KBM-7 (cell line): ENCODE measurements around the gene C2orf81.
A peak's percentile ranks its signal among the peaks of the same experiment; 100 is the strongest.
"Not testable (repeated sequence)": the region's sequence is repeated elsewhere in the genome, so short reads cannot be mapped to it uniquely, and the experiment has no call there.

ENCODE experiments used
- DNase-seq: peaks from one replicate; pipeline ENCODE4 v3.0.0-alpha.2; 2015
- in situ Hi-C: fragments of 300-500 bp; cut with MboI; formaldehyde crosslinking; loops from 2 replicates; pipeline ENCODE4 v1.14.3; 2020; ENCODE audit warnings: low sequenced_read_pairs, low pct_unique_long_range_greater_than_20kb, mixed read lengths

Gene C2orf81

DNA sequence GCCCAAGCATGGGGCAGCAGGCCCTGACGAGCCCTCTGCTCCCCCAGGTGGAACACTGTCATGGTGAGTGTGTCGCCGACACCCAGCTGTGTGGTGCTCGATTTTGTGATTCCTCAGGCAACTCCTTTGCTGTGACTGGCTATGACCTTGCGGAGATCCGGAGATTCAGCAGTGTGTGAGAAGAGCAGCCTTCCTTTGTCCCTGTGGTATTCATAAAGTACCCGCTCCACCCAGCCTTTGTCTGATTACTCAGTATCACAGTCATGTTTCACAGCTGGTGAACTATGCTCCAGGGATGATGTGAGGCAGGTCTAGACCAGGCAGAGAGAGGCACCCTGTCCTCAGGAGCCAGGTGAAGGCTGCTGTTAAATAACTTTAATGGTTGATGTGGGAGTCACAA lies 4.1 kb upstream of the C2orf81 start:
- DNase-seq: no peak
- in situ Hi-C loops: no loop called here

DNA sequence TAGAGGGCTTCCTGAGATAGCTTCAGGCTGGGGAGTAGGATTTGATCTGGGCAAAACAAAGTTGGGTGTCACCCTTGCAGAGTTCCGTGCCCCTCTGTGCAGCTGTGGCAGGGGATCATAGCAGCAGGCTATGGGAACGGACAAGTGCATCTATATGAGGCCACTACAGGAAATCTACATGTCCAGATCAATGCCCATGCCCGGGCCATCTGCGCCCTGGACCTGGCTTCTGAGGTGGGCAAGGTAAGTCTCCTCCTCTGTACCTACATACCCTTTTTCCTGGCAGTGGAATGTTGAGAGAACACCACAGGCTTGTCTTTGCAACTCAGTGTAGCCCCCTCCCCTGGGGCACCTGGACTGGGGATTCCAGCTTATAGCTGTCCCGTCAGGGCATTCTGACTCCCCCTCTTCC lies 3.6 kb upstream of the C2orf81 start:
- no peak for DNase-seq
- in situ Hi-C loops: no loop called here

DNA sequence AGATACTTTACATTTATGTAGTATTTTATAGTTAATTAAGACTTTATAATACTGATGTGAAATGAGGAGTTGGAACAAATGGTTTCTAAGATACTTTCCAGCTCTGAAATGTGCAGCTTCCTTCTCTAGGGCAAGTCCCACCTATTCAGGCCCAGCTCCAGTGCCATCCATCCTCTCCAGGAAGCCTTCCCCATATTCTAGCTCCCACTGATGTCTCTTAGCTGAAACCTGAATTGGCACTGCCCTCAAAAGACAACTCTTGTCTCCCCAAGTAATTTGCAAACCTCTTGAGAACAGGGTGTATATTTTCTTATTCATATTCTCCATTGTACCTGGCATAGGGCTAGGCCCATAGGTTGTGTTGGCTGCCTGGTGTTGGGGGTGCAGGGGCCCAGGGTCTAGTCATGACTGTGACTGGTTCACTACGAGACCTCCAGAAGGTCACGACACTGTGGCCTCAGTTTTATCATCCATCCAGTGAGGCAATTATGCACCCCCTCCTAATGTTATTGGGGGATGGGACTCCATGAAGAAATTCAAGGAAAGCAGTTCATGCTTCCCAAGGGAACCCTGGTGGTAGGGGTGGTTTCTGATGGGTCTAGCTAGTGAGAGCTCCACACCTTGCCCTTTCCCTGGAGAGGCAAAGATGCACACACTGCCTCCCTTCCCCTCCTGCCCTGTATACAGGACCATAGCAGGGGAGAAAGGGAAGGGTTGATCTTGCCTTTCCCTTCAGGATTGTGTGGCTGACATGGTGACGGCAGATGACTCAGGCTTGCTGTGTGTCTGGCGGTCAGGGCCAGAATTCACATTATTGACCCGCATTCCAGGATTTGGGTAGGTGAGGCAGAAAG lies 2.9 kb upstream of the C2orf81 start:
- DNase-seq: no peak
- in situ Hi-C loops: no loop called here

DNA sequence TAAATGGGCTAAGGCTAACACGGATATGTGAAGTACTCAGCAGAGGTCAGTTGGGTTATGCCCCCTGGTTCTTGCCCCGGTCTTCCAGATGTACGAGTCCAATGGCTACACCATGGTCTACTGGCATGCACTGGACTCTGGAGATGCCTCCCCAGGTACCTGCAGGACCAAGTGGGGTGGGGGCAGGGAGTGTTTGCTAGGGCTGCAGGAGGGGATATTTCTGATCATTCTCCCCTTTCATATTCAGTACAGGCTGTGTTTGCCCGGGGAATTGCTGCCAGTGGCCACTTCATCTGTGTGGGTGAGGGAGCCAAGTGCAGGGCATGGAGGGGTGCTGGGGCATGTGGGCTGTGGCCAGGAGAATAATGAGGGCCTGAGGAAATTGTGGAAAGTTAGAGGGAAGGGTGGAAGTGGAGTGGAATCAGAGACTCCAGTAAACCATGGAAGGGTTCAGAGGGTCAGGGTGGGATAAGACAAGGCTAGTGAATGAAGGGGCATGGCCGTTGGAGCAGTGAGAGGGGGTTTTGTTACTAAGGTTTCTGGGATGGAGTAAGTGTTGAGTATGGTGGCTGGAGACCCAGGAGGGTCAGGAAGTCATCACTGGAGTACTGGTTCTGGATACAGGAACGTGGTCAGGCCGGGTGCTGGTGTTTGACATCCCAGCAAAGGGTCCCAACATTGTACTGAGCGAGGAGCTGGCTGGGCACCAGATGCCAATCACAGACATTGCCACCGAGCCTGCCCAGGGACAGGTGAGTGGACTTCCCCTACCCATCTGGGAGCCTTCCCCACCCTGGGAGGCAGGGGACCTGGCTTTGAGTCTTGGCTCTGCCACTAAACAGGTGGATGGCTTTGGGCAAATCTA lies 2.0 kb upstream of the C2orf81 start:
- in situ Hi-C loops: no loop called here
- no peak for DNase-seq

DNA sequence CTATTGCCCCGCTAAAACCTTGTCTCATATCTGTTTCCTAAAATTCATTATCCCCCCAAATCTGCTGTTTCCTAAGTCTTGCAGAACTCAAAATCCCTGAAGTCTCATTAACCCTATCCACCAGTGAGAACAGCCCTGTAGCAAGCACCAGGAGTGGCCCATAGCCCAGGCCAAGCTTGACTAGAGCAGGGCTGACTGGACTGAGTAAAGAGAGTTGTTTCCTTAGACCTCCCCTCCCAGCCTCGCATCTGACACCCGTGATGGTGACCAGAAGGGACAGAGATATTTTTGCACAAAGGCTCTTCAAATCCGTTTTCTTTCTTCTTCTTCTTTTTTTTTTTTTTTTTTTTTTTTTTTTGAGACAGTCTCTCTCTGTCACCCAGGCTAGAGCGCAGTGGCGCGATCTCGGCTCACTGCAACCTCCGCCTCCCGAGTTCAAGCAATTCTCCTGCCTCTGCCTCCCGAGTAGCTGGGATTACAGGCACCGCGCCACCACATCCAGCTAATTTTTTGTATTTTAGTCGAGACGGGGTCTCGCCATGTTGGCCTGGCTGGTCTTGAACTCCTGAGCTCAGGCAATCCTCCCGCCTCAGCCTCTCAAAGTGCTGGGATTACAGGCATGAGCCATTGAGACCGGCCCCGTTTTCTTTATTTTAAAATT lies 846 bp downstream of the C2orf81 start:
- in situ Hi-C loops, DNase-seq: not testable (repeated sequence)

DNA sequence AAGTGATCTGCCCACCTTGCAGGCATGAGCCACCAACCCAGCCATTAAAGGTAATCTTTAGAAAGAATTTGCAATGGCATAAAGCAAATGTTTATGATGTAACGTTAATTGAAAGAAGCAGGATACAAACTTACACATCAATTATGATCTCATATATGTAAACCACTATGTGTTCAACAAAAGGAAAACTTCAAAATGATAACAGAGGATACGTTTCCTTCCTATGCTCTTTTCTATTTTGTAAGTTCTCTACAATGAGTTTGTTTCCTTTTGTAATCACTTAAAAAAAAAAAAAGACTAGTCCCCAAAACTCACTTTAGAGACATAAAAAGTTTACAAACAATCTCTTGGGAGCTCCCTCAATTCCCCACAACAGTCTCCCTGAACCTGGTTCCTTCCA lies 1.4 kb downstream of the C2orf81 start:
- in situ Hi-C loops: no loop called here
- DNase-seq: no peak

DNA sequence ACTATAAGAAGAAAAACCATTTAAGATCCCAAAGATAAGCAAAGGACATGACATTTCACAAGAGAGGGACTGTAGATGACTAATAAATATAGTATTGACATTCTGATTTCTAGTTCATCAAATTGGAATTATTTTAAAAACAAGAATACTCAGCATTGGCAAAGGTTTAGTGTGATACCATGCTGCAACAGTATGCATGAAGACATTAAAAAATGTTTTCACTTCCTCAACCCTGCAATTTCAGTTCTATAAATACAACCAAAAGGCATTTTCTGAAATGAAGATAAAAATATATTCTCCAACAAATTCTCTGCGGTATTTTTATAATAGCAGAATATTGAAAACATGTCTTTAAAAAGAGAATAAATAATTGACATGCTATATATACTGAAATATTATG lies 2.1 kb downstream of the C2orf81 start:
- in situ Hi-C loops: no loop called here

DNA sequence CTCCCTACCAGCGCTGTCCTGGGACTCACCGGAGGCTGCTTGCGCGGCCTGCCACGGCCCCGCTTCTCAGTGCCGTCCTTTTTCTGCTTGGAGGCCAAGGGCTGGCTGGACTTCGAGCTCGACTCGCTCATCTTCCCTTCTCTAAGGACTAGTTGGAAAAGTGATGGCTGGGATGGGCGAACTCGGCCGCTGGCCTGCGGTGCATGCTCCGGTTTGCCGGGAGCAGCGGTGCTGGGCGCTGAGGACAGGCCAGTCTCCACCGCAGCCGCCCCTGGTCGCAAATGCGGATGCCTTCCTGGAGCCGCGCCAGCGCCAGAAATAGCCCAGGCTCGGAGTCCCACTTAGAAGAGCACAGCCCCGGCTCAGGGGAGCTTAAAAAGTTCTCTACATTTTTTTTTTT lies 3.1 kb downstream of the C2orf81 start:
- in situ Hi-C loops: no loop called here
- DNase-seq: no peak

More for the DNA sequence above, 2.1 kb downstream of the C2orf81 start:
- no peak for DNase-seq

DNA sequence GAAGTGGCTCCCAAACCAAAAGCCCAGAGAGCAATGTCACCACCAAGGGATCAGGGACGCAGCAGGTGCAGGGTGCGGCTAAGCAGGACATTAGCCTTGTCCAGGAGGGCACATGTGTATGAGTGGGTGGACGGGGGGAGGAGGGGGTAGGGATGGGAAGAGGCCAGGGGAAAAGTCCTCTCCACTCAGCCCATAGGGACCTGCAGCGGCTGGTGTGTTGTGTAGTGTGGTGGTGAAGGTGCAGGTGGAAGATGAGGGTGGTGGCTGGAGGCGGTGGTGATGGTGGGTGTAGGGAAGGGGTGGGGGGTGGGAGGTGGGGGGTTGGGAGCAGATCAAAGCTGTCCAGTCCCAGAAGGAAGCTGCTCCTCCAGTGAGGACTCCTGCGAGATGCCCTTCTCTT lies 3.7 kb downstream of the C2orf81 start:
- in situ Hi-C loops: no loop called here
- DNase-seq: no peak

DNA sequence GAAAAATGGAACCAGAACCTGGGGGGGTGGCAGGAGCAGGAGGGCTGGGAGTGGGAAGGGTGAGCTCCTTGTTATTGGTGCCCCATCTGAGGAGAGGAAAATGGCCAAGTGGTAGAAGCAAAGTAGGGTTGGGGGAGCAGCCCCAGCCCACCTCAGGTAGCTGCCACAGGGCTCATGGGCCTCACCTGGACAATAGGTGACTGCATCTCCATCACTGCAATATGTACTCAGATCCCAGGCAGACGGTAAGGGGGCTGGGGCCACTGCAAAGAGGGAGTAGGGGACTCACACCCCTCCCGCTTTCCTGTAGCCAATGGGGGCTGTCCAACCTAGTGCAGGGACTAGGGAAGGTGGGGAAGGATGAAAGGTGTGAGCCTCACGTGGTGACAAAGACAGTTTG lies 4.2 kb downstream of the C2orf81 start:
- DNase-seq: no peak
- in situ Hi-C loops: no loop called here

DNA sequence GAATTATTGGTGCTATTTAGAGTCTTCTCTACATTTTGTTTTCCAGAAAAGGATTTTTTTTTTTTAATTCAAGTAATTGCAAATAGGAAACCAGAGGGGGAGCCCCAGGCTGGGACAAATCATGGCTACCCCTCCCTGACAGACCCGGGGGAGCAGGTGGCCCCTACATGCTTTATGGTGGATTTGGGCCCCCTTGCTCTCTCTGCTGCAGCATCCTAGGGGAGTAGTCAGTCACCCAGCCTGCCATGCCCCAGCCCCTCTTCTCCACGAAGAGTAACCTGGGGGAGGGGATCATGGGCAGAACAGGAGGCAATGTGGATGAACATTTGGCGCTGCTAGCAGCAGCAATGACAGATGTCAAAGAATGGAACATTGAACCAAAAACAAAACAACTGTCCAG lies 4.6 kb downstream of the C2orf81 start:
- in situ Hi-C loops: no loop called here
- no peak for DNase-seq

DNA sequence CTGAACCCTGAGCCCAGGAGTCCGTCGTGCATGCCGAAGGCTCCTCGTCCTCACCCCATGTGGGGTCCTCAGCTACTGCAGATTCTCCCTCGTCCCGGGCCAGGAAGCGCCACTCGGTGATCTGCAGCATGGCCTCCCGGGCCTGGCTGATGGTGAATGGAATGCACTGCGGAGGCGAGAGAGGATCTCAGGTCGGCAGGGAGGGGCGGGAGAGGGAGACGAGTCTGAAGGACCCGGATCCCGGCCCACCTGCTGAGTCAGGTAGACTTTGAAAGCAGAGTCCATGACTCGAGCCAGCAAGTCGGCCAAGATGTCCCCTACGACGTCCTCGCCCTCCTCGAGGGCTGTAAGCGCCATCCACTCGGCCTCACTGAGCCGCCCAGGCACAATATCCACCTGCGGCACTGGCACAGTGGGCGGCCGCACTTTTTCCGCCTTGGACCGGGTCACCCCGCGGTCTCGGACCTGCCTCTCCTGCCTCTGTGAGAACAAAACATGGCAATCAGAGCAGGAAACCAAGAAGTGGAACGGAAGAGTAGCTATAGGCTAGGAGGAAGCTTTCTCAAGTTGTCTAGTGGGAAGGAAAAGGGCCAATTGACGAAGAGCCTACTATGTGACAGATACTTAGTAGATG lies 5.5 kb downstream of the C2orf81 start:
- in situ Hi-C loops: no loop called here
- no peak for DNase-seq

DNA sequence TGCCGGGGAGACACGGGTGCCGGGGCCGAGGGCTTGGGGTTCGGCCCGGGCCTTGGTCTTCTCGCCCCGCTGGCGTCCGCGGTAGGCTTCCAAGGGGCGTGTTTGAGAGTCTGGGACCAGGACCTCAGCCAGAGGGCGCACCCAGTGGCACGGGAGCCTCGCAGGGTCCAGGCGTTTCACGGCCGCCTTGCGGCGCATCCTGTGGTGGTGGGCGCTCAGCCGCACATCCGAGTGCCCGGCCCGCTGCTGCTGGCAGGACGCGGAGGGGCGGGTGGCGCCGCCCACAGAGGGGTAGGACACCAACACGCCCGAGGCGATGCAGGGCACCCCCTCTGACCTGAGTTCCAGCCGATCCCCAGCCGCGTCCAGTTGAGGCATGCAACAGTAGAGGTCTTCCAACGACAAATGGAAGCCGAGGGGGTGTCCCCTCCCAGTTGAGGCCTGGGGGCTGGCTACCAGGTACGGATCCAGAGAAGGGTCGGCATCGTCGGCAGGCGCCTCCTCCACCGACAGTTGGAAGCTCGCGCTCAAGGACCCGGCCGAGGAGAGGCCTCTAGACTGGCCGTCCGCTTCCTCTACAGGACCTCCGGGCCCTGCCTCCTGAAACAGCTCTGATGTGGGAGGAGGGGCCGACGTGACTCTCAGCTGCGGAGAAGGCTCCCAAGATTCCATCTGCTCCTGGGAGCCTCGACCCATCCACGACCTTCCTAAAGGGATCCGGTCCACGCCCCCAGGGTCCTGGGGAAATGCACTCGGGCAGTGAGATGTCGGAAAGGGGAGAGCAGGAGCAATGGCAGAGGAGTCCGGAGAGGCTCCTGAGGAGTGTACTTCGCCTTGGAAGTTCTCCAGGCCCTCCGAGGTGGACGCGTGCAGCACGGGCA lies 6.3 kb downstream of the C2orf81 start:
- no peak for DNase-seq
- in situ Hi-C loops: no loop called here

DNA sequence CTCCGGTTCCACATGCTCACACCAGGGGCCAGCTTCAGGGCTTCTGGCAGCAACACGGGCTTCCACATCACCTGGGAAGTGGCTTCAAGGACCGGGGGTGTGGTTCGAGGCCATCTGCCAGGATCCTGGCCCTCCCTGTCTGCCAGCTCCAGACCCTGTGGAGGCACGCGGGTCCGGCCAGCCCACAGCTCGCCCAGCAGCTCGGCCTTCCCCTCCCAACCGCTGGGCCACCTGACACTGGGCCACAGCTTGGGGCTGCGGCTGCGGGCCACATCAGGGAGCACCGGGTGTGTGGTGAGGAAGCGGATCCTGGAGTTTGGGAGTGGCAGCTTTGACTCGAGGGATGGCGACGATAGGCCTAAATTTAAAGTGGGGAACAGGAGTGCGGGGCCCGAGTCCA lies 7.0 kb downstream of the C2orf81 start:
- no peak for DNase-seq
- in situ Hi-C loops: no loop called here

DNA sequence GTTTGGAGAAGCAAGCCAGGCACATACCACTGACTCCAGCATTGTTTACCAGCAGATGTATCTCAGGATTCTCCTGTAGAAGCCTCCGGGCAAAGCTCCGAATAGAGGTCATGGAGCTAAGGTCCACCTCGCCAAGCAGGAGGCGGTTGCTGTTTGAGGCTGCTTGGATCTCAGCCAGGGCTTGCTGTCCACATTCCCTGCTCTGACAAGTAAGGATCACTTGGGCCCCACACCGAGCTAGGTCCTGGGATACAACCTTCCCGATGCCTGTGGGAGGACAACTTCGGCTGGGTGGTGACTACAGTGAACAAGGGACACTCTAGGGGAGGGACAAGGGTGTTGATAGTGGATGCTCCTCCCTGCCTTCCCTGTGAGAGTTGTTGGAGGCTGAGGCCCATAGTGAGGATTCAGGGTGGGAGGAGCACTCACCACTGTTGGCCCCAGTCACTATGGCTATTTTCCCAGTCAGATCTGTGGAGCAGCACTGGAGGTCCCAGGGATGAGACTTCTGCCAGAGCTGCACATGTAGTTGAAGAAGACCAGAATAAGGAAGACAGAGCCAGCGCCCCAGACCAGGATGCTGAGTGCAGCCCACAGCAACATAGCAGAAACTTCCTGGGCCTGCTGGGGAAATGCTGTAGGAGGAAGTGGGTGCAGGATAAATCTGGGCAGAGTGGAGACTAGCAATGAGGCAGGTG lies 8.3 kb downstream of the C2orf81 start:
- in situ Hi-C loops: no loop called here
- peak; percentile 33 for DNase-seq

DNA sequence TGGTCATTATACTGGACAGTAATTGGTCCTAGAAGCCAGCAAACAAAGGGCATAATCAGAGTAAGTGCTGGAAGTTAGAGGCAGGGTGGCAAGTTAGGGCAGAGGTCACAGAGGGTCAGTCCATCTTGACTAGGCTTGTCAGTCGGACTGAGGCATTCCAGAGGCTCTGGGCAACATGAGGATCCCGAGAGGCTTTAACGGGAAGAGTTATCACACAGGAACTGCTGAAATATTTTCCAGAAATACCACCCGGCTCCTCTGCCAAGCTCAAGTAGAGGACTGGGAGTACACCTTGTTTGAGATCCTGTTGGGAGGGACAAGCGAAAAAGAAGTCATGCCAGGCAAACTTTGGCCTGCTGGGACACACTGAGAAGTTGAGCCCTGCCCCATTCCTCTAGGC lies 13.7 kb downstream of the C2orf81 start:
- in situ Hi-C loops: no loop called here
- no peak for DNase-seq

DNA sequence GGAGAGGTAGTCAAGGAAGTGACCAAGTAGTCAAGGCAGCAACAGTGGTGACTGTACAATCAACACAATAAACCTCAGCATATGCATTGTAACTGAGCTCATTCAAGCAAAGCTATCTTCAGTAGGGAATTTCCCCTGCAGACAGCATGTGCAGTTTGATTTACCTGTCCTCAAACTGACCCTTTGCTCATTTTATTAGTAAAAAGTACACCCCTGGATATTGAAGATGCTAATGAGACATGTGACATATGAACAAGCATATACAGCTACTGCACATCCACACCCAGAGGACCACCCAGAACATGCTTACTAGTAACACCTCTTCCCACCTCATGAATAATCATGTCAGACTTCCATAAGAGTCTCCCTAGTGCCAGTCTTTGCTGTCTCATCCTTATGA lies 15.4 kb downstream of the C2orf81 start:
- no peak for DNase-seq
- in situ Hi-C loops: no loop called here

DNA sequence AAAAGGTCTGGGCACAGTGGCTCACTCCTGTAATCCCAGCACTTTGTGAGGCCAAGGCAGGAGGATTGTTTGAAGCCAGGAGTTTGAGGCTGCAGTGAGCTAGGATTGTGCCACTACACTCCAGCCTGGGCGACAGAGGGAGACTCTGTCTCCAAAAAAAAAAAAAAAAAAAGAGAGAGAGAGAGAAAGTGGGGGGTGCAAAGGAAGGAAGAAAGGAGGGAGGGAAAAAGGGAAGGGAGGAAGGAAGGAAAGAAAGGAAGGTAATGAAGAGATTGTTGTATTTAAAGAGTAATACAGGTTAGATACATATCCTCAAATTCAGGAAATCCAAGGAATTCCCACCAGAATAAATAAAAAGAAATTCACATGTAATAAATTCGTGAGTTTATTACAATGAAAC lies 19.5 kb downstream of the C2orf81 start:
- in situ Hi-C loops: no loop called here
- DNase-seq: no peak
